Measurements from ENCODE around the gene SLC41A1.

Gene SLC41A1

DNA sequence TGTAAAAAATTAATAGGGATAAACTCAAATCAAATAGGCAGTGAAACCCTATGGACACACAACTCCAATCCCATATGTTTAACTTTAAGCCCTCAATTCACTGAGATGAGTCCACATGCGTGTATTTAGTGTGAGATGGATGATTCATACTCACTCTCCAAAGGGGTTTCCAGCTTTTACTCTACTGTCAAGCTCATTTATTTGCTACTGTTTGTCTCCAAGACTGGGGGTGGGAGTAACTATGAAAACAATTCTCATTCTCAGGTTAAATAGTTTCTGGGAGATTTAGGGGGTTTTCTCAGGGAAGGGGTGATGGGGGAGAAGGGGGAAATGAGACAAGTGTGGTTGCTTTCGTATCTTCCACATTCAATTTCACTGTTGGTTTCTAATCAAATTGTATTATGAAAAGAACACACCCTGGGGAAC, 40.4 kb downstream of the SLC41A1 start:
- TF ChIP-seq, protein P1, sequence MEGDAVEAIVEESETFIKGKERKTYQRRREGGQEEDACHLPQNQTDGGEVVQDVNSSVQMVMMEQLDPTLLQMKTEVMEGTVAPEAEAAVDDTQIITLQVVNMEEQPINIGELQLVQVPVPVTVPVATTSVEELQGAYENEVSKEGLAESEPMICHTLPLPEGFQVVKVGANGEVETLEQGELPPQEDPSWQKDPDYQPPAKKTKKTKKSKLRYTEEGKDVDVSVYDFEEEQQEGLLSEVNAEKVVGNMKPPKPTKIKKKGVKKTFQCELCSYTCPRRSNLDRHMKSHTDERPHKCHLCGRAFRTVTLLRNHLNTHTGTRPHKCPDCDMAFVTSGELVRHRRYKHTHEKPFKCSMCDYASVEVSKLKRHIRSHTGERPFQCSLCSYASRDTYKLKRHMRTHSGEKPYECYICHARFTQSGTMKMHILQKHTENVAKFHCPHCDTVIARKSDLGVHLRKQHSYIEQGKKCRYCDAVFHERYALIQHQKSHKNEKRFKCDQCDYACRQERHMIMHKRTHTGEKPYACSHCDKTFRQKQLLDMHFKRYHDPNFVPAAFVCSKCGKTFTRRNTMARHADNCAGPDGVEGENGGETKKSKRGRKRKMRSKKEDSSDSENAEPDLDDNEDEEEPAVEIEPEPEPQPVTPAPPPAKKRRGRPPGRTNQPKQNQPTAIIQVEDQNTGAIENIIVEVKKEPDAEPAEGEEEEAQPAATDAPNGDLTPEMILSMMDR (IDR thresholded peaks at IDR 0.05) = no peak

DNA sequence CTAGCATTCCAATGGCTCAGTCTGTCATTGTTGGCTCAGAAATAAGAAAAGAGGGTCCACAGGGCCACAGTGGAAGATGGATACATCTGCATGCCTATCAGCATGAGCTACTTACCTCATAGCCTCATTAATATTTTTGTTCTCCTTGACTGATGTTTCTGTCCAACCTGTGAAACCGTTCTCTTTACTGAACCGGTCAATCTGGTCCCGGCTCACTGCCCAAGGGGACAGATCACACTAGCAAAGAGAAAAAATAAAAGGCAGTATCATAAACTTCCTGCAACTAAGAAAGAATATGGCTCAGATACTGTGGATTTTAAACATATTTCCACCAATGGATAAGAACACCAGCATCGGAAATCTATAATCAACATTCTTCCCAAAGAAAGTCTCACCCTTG, 42.4 kb downstream of the SLC41A1 start:
- TF ChIP-seq, protein P1 (IDR thresholded peaks at IDR 0.05) = no peak

DNA sequence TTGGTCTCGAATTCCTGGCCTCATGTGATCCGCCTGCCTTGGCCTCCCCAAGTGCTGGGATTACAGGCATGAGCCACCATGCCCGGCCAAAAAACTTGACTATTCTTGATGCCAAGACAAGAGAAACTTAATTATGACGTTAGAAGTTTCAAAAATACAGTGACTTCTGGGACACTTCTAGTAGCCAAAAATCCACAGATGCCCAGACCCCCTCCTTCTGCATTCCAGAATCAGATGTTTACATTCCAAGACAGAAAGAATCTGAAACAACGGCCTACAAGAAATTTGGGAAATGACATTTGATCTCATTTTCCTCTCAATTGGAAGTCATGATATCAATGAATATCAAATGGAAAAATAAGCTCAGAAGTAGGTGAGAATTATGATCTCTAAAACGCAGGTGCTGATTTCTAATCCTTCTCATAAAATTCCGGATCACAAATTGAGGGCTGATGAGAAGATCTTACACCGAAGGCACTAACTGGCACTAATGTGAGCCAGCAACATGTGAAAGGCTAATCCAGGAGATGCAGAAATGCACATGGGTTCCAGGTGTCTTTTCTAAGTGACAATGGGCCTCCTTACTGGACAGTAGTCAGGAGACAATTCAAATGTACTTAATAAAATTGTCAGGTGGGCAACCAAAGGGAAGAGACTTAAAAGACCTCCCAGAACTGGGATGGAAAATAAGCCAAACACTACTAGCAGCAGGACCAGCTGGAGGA, 43.2 kb downstream of the SLC41A1 start:
- TF ChIP-seq, protein P1 (IDR thresholded peaks at IDR 0.05) = no peak

DNA sequence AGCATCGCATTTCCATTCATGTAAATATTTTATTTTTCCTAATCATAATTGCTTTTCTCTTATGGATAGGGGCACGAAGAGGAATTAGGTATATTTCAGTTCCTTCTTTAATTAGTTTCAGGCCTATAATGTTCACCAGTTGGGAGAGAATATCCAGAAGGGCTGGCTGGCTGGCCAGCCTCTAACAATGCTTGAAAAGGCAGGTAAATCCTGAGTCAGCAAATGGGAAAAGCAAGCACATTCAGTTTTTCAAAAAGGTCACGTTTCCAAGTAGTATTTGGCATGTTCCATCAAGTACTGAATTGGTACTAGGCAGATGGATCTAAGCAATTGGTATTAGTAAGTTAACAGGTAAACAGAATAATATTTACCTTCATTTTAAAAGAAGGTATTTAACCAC, 45.8 kb downstream of the SLC41A1 start:
- TF ChIP-seq, protein P1 (IDR thresholded peaks at IDR 0.05) = no peak

DNA sequence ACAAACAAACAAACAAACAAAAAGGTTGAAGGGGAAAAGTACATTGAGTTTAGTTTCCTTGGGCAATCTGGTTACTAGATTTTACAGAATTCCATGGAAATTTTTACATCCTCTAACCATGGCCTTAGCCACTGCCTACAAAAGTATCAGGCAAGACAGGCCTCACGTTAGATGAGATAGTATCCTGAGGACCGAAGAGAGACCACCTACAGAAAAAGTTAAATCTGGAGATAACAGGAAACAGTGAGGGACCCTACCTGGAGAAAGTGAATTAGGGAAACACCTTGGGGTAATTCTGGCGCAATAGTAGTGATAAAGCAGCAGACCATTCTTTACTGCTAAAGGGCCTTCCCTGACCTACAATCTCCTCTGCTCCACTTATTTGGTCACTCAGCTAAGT, 46.4 kb downstream of the SLC41A1 start:
- TF ChIP-seq, protein P1 (IDR thresholded peaks at IDR 0.05) = no peak

DNA sequence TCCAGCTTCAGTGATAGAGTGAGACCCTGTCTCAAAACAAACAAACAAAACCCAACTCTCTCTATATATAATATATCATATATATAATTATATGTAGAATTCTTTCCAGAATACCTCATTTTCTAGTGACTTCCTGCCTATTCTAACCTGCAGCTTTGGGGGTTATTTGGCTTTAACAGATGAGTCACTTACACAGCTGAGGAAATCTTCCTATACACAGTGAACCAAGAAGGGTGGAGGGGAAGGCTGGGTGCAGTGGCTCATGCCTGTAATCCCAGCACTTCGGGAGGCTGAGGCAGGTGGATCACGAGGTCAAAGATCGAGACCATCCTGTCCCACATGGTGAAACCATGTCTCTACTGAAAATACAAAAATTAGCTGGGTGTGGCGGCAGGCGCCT, 47.0 kb downstream of the SLC41A1 start:
- TF ChIP-seq, protein P1 (IDR thresholded peaks at IDR 0.05) = no peak

DNA sequence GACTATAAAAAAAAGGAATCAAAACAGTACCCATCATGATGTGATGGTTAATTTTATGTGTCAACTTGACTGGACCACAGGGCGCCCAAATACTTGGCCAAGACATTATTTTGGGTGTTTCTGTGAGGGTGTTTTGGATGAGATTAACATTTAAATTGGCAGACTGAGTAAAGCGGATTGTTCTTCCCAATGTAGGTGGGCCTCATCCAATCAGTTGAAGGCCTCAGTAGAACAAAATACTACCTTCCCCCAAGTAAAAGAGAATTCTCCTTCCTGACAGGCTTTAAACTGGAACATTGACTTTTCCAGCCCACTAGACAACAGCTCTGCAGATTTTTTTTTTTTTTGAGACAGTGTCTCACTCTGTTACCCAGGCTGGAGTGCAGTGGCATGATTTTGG, 48.4 kb downstream of the SLC41A1 start:
- TF ChIP-seq, protein P1 (IDR thresholded peaks at IDR 0.05) = no peak

DNA sequence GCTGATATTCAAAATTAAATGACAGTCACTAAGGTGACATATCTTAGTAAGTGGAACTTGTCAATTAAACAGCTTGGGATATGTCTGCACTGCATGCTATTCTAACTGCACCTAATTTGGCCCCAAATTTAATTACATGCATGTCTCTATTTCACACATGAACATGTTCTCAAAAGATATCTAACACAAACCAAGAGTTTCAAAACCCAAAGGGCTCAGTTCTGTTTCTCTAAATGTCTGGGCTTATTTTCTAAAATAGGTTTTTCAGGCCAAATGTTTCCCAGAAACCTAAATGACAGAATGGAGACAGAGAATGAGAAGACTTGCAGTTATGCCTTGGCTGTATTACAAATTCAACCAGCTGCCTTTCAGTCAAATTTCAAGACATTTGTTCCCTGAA, 49.0 kb downstream of the SLC41A1 start:
- TF ChIP-seq, protein P1 (IDR thresholded peaks at IDR 0.05) = no peak
